ENCODE data around the gene CCDC80.

Gene CCDC80, protein sequence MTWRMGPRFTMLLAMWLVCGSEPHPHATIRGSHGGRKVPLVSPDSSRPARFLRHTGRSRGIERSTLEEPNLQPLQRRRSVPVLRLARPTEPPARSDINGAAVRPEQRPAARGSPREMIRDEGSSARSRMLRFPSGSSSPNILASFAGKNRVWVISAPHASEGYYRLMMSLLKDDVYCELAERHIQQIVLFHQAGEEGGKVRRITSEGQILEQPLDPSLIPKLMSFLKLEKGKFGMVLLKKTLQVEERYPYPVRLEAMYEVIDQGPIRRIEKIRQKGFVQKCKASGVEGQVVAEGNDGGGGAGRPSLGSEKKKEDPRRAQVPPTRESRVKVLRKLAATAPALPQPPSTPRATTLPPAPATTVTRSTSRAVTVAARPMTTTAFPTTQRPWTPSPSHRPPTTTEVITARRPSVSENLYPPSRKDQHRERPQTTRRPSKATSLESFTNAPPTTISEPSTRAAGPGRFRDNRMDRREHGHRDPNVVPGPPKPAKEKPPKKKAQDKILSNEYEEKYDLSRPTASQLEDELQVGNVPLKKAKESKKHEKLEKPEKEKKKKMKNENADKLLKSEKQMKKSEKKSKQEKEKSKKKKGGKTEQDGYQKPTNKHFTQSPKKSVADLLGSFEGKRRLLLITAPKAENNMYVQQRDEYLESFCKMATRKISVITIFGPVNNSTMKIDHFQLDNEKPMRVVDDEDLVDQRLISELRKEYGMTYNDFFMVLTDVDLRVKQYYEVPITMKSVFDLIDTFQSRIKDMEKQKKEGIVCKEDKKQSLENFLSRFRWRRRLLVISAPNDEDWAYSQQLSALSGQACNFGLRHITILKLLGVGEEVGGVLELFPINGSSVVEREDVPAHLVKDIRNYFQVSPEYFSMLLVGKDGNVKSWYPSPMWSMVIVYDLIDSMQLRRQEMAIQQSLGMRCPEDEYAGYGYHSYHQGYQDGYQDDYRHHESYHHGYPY

DNA sequence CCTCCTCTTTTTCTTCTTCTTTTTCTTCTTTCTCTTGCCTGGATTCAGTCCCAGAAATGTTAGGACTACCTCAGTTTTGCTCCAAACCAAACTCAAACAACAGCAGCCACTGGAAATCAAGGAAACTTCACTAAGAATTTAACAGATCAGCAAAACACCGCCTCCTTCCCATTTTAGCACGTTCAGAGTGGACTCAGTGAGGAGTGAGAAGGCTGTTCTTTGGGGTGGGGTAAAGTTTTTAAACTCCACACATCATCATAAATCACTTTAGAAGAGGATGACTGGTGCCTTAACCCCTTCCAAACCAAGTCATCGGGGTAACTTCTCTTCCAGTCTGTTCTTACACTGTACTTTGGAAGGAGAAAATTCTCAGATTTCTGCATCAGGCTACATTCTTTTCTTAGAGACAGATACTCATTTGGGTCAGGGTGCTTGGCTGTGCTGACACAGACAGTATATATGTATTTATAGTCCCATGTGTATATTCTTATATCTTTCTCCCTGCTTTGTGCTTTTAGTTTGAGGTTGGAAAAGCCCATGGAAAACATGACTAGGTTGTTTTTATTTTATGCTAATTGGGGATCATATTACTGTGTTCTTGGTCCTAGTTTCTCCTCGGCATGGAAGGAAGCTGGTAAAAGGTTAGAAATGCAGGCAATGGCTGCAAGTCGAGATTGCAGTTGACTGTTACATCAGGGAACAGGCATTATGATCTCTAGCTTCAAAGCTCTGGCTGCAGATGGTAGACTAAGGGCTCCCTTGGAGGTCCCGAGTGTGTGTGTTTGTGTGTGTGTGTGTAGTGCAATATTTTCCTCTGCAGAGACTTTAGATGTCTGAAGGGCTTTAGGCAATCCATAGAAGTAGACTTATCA is at the start of gene CCDC80:
Gene CCDC80, minus strand, starts transcription at position 214 of the 872 bp plus-strand sequence. CDS start 1,238 bp downstream, outside the sequence.
- TF ChIP-seq FOXP2 (optimal IDR thresholded peaks at IDR 0.05; ENCODE audit: control extremely low read depth, extremely low read length, insufficient read depth) (no peak), POLR2AphosphoS5 (IDR thresholded peaks at IDR 0.05; ENCODE audit: borderline replicate concordance, low read depth, low read length) (peak; percentile 88)
- Histone ChIP-seq H3K9me3 (ENCODE audit: low read depth, low read length) (no peaks in the 10 kb centered on the region), H3K36me3 (ENCODE audit: insufficient read depth, low read length) (no peaks in the 10 kb centered on the region), H3K9ac (ENCODE audit: insufficient read length) (peak within 1 kb of the TSS; percentile 56), H3K4me3 (peak within 1 kb of the TSS; percentile 53), H3K27ac (peak within 1 kb of the TSS; percentile 33; the same call in 1 of the 2 replicates)
- no peak for DNase-seq (ENCODE audit: low read depth, low spot score)

DNA sequence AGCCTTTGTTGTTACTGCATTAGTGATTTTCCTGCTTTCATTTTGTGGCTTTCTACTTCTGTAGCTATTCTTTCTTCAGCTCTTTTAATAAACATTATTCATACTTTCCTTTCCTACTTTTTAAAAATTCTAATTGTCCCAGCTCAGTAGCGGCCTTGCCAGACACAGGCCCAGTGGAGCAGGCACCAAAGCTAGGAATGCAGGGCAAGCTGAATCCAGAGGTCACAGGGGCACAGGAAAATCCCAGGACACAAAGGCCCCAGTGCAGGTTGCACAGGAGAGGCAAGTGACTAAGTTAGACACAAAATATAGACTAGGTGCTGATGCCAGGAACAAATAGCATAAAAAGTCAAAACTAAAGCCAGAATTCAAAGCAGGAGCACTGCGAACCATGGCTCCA is 49.0 kb upstream of the CCDC80 start:
- no peak for DNase-seq (ENCODE audit: low read depth, low spot score)
- Histone ChIP-seq H3K4me3 (no peak overlapping the region), H3K9ac (ENCODE audit: insufficient read length) (no peak overlapping the region), H3K27ac (no peak overlapping the region), H3K9me3 (ENCODE audit: low read depth, low read length) (no peaks in the 10 kb centered on the region), H3K36me3 (ENCODE audit: insufficient read depth, low read length) (no peaks in the 10 kb centered on the region)
- no peak for TF ChIP-seq EZH2 (IDR thresholded peaks at IDR 0.05)

DNA sequence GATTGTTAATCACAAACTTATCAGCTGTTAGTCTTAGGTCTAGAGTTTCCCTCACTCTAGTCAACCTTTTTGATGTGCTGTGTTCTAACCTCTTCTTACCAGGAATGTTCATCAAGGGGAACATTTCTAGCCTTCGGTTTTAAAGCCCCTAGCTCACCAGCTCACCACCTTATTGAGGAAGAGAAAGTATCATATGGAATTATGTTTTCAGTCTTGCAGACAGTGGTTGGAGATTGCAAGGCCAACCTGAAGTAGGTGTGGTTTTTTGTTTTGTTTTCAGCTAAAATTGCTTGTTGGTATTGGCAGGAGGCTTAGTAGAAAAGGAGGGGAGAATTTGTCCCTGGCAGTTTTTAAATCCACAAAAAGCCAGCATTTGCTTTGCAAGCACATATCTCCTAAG is 48.4 kb upstream of the CCDC80 start:
- Histone ChIP-seq H3K9me3 (ENCODE audit: low read depth, low read length) (no peaks in the 10 kb centered on the region), H3K4me3 (no peak overlapping the region), H3K27ac (no peak overlapping the region), H3K36me3 (ENCODE audit: insufficient read depth, low read length) (no peaks in the 10 kb centered on the region), H3K9ac (ENCODE audit: insufficient read length) (no peak overlapping the region)
- DNase-seq (ENCODE audit: low read depth, low spot score) = no peak
- no peak for TF ChIP-seq POLR2AphosphoS5 (IDR thresholded peaks at IDR 0.05; ENCODE audit: borderline replicate concordance, low read depth, low read length)
- no peak for TF ChIP-seq FOXP2 (optimal IDR thresholded peaks at IDR 0.05; ENCODE audit: control extremely low read depth, extremely low read length, insufficient read depth)
- no peak for TF ChIP-seq EZH2 (IDR thresholded peaks at IDR 0.05)

DNA sequence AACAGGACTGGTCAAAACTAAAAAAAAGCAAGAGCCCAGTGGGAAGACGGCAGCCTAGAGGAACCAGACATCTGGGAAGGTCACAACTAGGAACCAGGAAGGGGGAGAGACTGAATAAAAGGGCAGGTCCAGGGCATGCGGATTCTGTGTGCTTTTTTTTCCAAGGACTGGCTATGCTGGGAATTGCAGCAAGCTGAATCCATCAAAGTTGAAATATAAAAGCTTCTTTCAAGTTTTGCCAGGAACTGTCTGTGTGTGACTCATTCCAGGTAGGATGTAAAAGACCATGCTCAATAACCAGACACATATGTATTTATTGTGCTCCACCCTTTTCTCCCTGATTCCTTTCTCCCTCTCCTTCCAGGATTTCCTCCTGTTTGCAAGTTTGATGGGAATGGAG is 47.9 kb upstream of the CCDC80 start:
- no peaks in the 10 kb centered on the region for H3K36me3 ChIP-seq (ENCODE audit: insufficient read depth, low read length)
- no peak overlapping the region for H3K9ac ChIP-seq (ENCODE audit: insufficient read length)
- no peak overlapping the region for H3K4me3 ChIP-seq
- TF ChIP-seq FOXP2 (optimal IDR thresholded peaks at IDR 0.05; ENCODE audit: control extremely low read depth, extremely low read length, insufficient read depth) = no peak
- TF ChIP-seq EZH2 (IDR thresholded peaks at IDR 0.05) = no peak
- TF ChIP-seq POLR2AphosphoS5 (IDR thresholded peaks at IDR 0.05; ENCODE audit: borderline replicate concordance, low read depth, low read length) = no peak
- no peak for DNase-seq (ENCODE audit: low read depth, low spot score)
- H3K27ac ChIP-seq = no peak overlapping the region
- no peaks in the 10 kb centered on the region for H3K9me3 ChIP-seq (ENCODE audit: low read depth, low read length)

- Histone ChIP-seq H3K36me3 (ENCODE audit: insufficient read depth, low read length) (no peaks in the 10 kb centered on the region), H3K9me3 (ENCODE audit: low read depth, low read length) (no peaks in the 10 kb centered on the region), H3K4me3 (no peak overlapping the region), H3K9ac (ENCODE audit: insufficient read length) (no peak overlapping the region), H3K27ac (no peak overlapping the region)
- TF ChIP-seq POLR2AphosphoS5 (IDR thresholded peaks at IDR 0.05; ENCODE audit: borderline replicate concordance, low read depth, low read length) (no peak), FOXP2 (optimal IDR thresholded peaks at IDR 0.05; ENCODE audit: control extremely low read depth, extremely low read length, insufficient read depth) (no peak)
- DNase-seq (ENCODE audit: low read depth, low spot score) = no peak
Observed at GRCh38 chr3:112688085-112688769, 47.3 kb upstream of the CCDC80 start.

- H3K36me3 ChIP-seq (ENCODE audit: insufficient read depth, low read length) = no peaks in the 10 kb centered on the region
- DNase-seq (ENCODE audit: low read depth, low spot score) = no peak
- H3K9me3 ChIP-seq (ENCODE audit: low read depth, low read length) = no peaks in the 10 kb centered on the region
- no peak overlapping the region for H3K9ac ChIP-seq (ENCODE audit: insufficient read length)
- TF ChIP-seq EZH2 (IDR thresholded peaks at IDR 0.05) = no peak
- TF ChIP-seq FOXP2 (optimal IDR thresholded peaks at IDR 0.05; ENCODE audit: control extremely low read depth, extremely low read length, insufficient read depth) = no peak
- no peak for TF ChIP-seq POLR2AphosphoS5 (IDR thresholded peaks at IDR 0.05; ENCODE audit: borderline replicate concordance, low read depth, low read length)
- H3K4me3 ChIP-seq = no peak overlapping the region
- no peak overlapping the region for H3K27ac ChIP-seq
Observed at GRCh38 chr3:112687616-112688015, 46.7 kb upstream of the CCDC80 start.

GRCh38 chr3:112687211-112687610 is 46.3 kb upstream of the CCDC80 start:
- H3K4me3 ChIP-seq = no peak overlapping the region
- no peaks in the 10 kb centered on the region for H3K36me3 ChIP-seq (ENCODE audit: insufficient read depth, low read length)
- TF ChIP-seq POLR2AphosphoS5 (IDR thresholded peaks at IDR 0.05; ENCODE audit: borderline replicate concordance, low read depth, low read length) (no peak), FOXP2 (optimal IDR thresholded peaks at IDR 0.05; ENCODE audit: control extremely low read depth, extremely low read length, insufficient read depth) (no peak), EZH2 (IDR thresholded peaks at IDR 0.05) (no peak)
- no peaks in the 10 kb centered on the region for H3K9me3 ChIP-seq (ENCODE audit: low read depth, low read length)
- H3K27ac ChIP-seq = no peak overlapping the region
- no peak for DNase-seq (ENCODE audit: low read depth, low spot score)
- H3K9ac ChIP-seq (ENCODE audit: insufficient read length) = no peak overlapping the region
